IPS-18a (cell line): ENCODE data around the gene TFF3.
"Not testable (repeated sequence)": the region's sequence is repeated elsewhere in the genome, so short reads cannot be mapped to it uniquely, and the experiment has no call there.

Experiments
- H3K27ac ChIP-seq: one replicate; pipeline ENCODE4 v1.5.1; 2013; ENCODE audit warnings: low read length
- H3K27me3 ChIP-seq: one replicate; pipeline ENCODE4 v1.6.1; 2013; ENCODE audit warnings: mild to moderate bottlenecking, low read length; ENCODE audit not compliant: control insufficient read depth, insufficient read depth
- H3K36me3 ChIP-seq: one replicate; pipeline ENCODE4 v1.6.1; 2013; ENCODE audit warnings: low read depth, low read length; ENCODE audit not compliant: control insufficient read depth
- H3K4me1 ChIP-seq: one replicate; pipeline ENCODE4 v1.6.1; 2013; ENCODE audit warnings: low read depth, low read length; ENCODE audit not compliant: control insufficient read depth
- H3K4me3 ChIP-seq: one replicate; pipeline ENCODE4 v1.5.1; 2013; ENCODE audit warnings: low read length
- H3K9ac ChIP-seq: one replicate; pipeline ENCODE4 v1.6.1; 2013; ENCODE audit warnings: mild to moderate bottlenecking, low read length, moderate library complexity
- H3K9me3 ChIP-seq: one replicate; pipeline ENCODE4 v1.6.1; 2013; ENCODE audit warnings: low read depth, low read length; ENCODE audit not compliant: control insufficient read depth

Gene TFF3

GRCh38 chr21:42300045-42300583, 15.1 kb downstream of the TFF3 start:
- Histone ChIP-seq H3K9me3 (no peaks in the 10 kb centered on the region), H3K4me3 (no peak overlapping the region), H3K27me3 (no peaks in the 10 kb centered on the region), H3K4me1 (peaks cover 3% of the 10 kb centered on the region), H3K27ac (no peak overlapping the region), H3K9ac (no peak overlapping the region), H3K36me3 (no peaks in the 10 kb centered on the region)

GRCh38 chr21:42299324-42300044, 15.7 kb downstream of the TFF3 start:
- Histone ChIP-seq H3K27ac (no peak overlapping the region), H3K4me3 (no peak overlapping the region), H3K4me1 (peaks cover 3% of the 10 kb centered on the region), H3K9me3 (no peaks in the 10 kb centered on the region), H3K36me3 (no peaks in the 10 kb centered on the region), H3K9ac (no peak overlapping the region), H3K27me3 (no peaks in the 10 kb centered on the region)

- Histone ChIP-seq H3K9me3 (no peaks in the 10 kb centered on the region), H3K27ac (no peak overlapping the region), H3K27me3 (no peaks in the 10 kb centered on the region), H3K4me1 (peaks cover 3% of the 10 kb centered on the region), H3K36me3 (no peaks in the 10 kb centered on the region), H3K9ac (no peak overlapping the region), H3K4me3 (no peak overlapping the region)
These were observed 16.6 kb downstream of the TFF3 start for GRCh38 chr21:42298657-42299056.

GRCh38 chr21:42298237-42298636, 17.0 kb downstream of the TFF3 start:
- Histone ChIP-seq H3K36me3 (no peaks in the 10 kb centered on the region), H3K9ac (no peak overlapping the region), H3K4me3 (no peak overlapping the region), H3K9me3 (no peaks in the 10 kb centered on the region), H3K27me3 (no peaks in the 10 kb centered on the region), H3K27ac (no peak overlapping the region), H3K4me1 (peaks cover 3% of the 10 kb centered on the region)

DNA sequence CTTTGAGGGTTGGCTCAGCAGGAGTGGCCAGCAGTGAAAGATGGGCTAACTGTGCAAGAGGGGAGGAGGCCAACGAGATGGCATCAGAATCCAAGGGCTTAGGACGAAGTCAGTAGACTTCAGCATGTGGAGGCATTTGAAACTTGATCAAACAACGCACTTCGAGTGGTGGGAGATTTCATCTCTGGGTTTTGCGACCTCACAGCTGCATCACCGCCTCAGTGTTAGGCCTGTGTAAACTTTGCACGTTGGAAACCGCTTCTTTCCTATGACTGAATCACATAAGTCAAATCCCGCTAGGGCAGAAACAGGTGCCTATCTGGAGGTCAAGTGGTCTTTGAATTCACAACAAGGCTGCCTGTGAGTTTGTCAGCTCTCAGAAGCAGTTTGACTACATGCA, 17.8 kb downstream of the TFF3 start:
- H3K4me1 ChIP-seq, result peaks cover 3% of the 10 kb centered on the region
- no peaks in the 10 kb centered on the region for H3K27me3 ChIP-seq
- H3K4me3 ChIP-seq, result no peak overlapping the region
- H3K36me3 ChIP-seq, result no peaks in the 10 kb centered on the region
- no peak overlapping the region for H3K27ac ChIP-seq
- H3K9me3 ChIP-seq, result no peaks in the 10 kb centered on the region
- H3K9ac ChIP-seq, result no peak overlapping the region

- H3K36me3 ChIP-seq, result no peaks in the 10 kb centered on the region
- no peaks in the 10 kb centered on the region for H3K27me3 ChIP-seq
- no peaks in the 10 kb centered on the region for H3K9me3 ChIP-seq
- no peak overlapping the region for H3K9ac ChIP-seq
- no peak overlapping the region for H3K27ac ChIP-seq
- H3K4me3 ChIP-seq, result no peak overlapping the region
- peaks cover 3% of the 10 kb centered on the region for H3K4me1 ChIP-seq
These were observed 18.7 kb downstream of the TFF3 start for GRCh38 chr21:42296501-42296900.

DNA sequence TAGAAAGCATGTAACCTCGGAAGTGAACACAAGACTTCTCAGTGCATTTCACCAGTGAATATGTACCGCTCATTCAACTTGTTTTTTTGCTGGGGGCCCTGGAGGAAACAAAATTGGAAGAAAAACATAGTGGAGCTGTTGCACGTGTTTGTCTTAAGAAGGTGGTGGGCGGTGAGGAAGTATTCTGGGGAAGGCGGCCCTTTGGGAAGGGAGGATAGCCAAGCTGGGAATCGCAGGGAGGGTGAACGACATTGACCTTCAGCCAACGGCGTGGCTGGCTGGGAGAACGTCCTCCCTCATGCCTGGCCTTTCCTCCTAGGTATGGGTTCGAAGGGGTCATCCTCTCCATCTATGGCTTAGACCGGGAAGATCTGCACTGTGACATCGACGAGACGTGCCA, 19.4 kb downstream of the TFF3 start:
- H3K4me1 ChIP-seq, result peaks cover 3% of the 10 kb centered on the region
- H3K36me3 ChIP-seq, result no peaks in the 10 kb centered on the region
- no peak overlapping the region for H3K9ac ChIP-seq
- no peak overlapping the region for H3K27ac ChIP-seq
- no peaks in the 10 kb centered on the region for H3K27me3 ChIP-seq
- H3K4me3 ChIP-seq, result no peak overlapping the region
- H3K9me3 ChIP-seq, result no peaks in the 10 kb centered on the region

- no peaks in the 10 kb centered on the region for H3K36me3 ChIP-seq
- peaks cover 3% of the 10 kb centered on the region for H3K4me1 ChIP-seq
- no peak overlapping the region for H3K9ac ChIP-seq
- no peak overlapping the region for H3K27ac ChIP-seq
- no peaks in the 10 kb centered on the region for H3K9me3 ChIP-seq
- H3K27me3 ChIP-seq, result no peaks in the 10 kb centered on the region
- no peak overlapping the region for H3K4me3 ChIP-seq
These were observed 20.8 kb downstream of the TFF3 start for GRCh38 chr21:42294273-42294880.

GRCh38 chr21:42293649-42294272, 21.4 kb downstream of the TFF3 start:
- Histone ChIP-seq H3K4me1 (peaks cover 3% of the 10 kb centered on the region), H3K4me3 (no peak overlapping the region), H3K27me3 (no peaks in the 10 kb centered on the region), H3K9me3 (no peaks in the 10 kb centered on the region), H3K9ac (no peak overlapping the region), H3K36me3 (no peaks in the 10 kb centered on the region), H3K27ac (no peak overlapping the region)

- not testable (repeated sequence) for H3K4me3 ChIP-seq, H3K36me3 ChIP-seq, H3K9me3 ChIP-seq, H3K9ac ChIP-seq, H3K27me3 ChIP-seq, H3K27ac ChIP-seq, H3K4me1 ChIP-seq
These were observed 22.6 kb downstream of the TFF3 start for GRCh38 chr21:42292563-42293142.

DNA sequence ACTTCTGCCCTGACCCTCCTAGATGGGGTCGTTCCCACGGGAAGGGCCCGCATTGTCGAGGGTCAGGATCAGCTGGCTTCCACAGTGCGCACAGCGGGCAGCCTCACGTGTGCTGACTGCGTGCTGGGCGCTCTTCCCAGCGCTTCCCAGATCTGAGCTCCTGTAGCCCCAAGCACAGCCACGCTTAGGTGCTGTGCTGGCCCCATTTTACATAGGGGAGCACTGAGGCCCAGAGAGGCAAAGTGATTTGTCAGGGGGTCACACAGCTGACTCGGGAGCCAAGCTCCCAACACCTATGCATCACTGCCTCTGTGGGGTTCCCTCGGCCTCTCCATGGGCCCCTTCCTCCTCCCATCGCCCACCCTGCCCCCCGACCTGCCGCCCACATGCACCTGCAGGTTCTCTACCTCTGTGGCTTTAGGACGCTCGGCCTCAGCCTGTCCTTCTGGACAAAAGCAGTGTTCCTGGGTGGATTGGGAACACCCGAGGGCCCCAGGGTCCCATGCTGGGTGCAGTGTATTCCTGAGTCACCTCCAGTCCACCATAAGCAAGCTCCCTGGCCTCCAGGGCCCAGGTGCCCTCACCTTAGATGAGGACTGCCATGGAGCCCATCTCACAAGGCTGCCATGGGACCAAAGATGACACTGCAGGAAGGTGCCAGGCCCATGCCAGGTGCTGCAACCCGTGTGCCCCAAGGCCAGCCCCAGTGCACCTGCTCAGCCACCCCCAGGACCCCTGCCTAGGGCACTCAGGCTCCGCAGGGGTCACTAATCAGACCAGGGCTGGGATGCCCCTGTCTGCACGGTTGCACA, 23.3 kb downstream of the TFF3 start:
- Histone ChIP-seq H3K4me1 (no peaks in the 10 kb centered on the region), H3K9me3 (no peaks in the 10 kb centered on the region), H3K9ac (no peak overlapping the region), H3K36me3 (no peaks in the 10 kb centered on the region), H3K27ac (no peak overlapping the region), H3K4me3 (no peak overlapping the region), H3K27me3 (no peaks in the 10 kb centered on the region)
